HL-60 (cell line): ENCODE measurements around the gene DTYMK.
A peak's percentile ranks its signal among the peaks of the same experiment; 100 is the strongest.

Experiments used
- DNase-seq, 2 experiments: peaks; one replicate each; pipeline ENCODE4 v3.0.0-alpha.2; 2010 to 2020; ENCODE audit warnings: low read depth in 1 of 2, low spot score in 1 of 2
- H3K27ac ChIP-seq: fragments of 250-450 bp; sonication (Bioruptor Pico); replicated peaks from 2 replicates; pipeline ENCODE4 v1.5.1; 2020; ENCODE audit warnings: mild to moderate bottlenecking, moderate library complexity
- H3K27me3 ChIP-seq: fragments of 250-450 bp; sonication (Bioruptor Pico); 2 replicates; pipeline ENCODE4 v1.5.1; 2021; ENCODE audit warnings: mild to moderate bottlenecking, moderate library complexity; ENCODE audit not compliant: insufficient read depth, poor library complexity, severe bottlenecking
- H3K4me3 ChIP-seq: replicated peaks from 2 replicates; pipeline ENCODE4 v1.5.1; 2011; ENCODE audit warnings: mild to moderate bottlenecking, control low read depth, low read length; ENCODE audit not compliant: insufficient read depth
- CTCF ChIP-seq: IDR thresholded peaks from one replicate; pipeline ENCODE4 v1.5.1; 2011; ENCODE audit warnings: low read length, control low read depth, inconsistent platforms; ENCODE audit not compliant: insufficient read depth
- GABPA ChIP-seq: IDR thresholded peaks from 2 replicates; pipeline ENCODE4 v1.6.1; 2012; ENCODE audit warnings: low read depth
- POLR2AphosphoS5 ChIP-seq: IDR thresholded peaks from 2 replicates; pipeline ENCODE4 v1.6.1; 2012; ENCODE audit warnings: low read depth
- SPI1 ChIP-seq: IDR thresholded peaks from 2 replicates; pipeline ENCODE4 v1.6.1; 2012; ENCODE audit warnings: low read depth, mild to moderate bottlenecking, borderline replicate concordance
- TF ChIP-seq, protein P1 (sequence below): IDR thresholded peaks from 2 replicates; pipeline ENCODE4 v1.6.1; 2012; ENCODE audit warnings: low read depth; ENCODE audit not compliant: insufficient replicate concordance

The DTYMK gene

DNA sequence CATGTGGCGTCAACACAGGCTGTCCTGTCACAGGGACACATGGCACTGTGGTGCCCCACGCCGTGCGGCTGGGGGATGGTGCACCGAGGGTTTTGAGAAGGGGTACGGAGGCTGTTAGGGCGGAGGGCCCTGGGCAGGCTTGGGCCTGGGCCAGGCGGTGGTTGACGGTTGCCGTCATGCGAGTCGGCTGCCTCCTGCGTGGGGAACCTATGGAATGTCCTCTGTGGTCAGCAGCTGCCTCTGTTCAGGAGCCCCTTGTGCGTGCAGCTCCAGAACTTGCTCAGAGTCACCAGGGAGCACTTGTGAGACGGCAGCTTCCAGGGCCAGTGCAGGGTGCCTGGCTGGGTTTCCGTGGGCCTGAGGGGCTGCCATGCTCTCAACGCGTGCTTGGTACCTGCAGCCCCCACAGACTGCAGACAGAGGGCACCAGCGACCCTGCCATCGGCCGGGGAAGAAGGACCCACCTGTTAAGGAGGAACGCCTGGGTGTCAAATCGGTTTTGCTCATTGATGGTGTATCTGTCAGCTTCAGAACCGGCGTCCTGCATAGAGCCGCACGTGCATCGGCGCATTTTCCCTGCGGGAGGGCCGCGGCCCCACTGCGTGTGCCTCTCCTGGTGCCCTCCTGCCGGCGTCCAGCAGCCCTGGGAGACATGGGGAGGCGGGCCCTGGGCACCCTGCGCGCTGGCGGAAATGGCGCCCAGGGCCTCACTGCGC is 37.8 kb upstream of the DTYMK start:
- no peak for TF ChIP-seq SPI1
- TF ChIP-seq POLR2AphosphoS5: no peak
- TF ChIP-seq, protein P1, sequence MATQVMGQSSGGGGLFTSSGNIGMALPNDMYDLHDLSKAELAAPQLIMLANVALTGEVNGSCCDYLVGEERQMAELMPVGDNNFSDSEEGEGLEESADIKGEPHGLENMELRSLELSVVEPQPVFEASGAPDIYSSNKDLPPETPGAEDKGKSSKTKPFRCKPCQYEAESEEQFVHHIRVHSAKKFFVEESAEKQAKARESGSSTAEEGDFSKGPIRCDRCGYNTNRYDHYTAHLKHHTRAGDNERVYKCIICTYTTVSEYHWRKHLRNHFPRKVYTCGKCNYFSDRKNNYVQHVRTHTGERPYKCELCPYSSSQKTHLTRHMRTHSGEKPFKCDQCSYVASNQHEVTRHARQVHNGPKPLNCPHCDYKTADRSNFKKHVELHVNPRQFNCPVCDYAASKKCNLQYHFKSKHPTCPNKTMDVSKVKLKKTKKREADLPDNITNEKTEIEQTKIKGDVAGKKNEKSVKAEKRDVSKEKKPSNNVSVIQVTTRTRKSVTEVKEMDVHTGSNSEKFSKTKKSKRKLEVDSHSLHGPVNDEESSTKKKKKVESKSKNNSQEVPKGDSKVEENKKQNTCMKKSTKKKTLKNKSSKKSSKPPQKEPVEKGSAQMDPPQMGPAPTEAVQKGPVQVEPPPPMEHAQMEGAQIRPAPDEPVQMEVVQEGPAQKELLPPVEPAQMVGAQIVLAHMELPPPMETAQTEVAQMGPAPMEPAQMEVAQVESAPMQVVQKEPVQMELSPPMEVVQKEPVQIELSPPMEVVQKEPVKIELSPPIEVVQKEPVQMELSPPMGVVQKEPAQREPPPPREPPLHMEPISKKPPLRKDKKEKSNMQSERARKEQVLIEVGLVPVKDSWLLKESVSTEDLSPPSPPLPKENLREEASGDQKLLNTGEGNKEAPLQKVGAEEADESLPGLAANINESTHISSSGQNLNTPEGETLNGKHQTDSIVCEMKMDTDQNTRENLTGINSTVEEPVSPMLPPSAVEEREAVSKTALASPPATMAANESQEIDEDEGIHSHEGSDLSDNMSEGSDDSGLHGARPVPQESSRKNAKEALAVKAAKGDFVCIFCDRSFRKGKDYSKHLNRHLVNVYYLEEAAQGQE: no peak
- TF ChIP-seq GABPA: no peak
- no peak for TF ChIP-seq CTCF

DNA sequence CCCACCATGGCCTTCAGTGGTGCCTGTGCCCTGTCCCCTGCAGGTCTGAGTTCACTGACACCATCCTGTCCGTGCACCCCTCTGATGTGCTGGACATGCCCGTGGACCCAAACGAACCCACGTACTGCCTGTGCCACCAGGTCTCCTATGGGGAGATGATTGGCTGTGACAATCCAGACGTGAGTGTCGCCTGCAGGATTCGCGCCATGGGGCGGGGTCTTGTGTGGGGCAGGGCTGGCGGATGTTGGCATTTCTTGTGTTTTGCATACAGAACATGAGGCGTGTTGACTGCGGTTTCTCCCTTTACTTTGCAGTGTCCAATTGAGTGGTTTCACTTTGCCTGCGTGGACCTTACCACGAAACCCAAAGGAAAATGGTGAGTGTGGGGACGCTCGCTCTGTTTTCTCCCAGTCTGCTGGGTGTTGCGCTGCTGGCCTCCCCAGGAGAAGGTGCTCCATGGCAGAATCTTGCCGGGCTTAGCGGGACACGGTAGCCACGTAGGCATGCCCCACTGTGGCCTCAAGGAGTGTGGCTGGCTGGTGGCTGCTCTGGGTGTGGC is 36.4 kb upstream of the DTYMK start:
- Histone ChIP-seq H3K27ac (no peak overlapping the region), H3K4me3 (no peak overlapping the region), H3K27me3 (no peaks in the 10 kb centered on the region)
- DNase-seq: no peak
- TF ChIP-seq, protein P1: no peak

More for the DNA sequence above, 37.8 kb upstream of the DTYMK start:
- DNase-seq: no peak
- Histone ChIP-seq H3K27ac (no peak overlapping the region), H3K27me3 (no peaks in the 10 kb centered on the region), H3K4me3 (no peak overlapping the region)

- Histone ChIP-seq H3K4me3 (no peak overlapping the region), H3K27me3 (no peaks in the 10 kb centered on the region), H3K27ac (no peak overlapping the region)
- TF ChIP-seq POLR2AphosphoS5 (peak; percentile 14; the same call in 1 of the 2 replicates), GABPA (no peak), CTCF (no peak), SPI1 (no peak)
- TF ChIP-seq, protein P1: no peak
- no peak for DNase-seq
Observed at GRCh38 chr2:241721852-241722251, 35.2 kb upstream of the DTYMK start.
